ENCODE results near the gene RAB37. TPM values are rescaled to one million over a fixed set of nuclear protein-coding genes. Genes with fewer than 3 reads are reported as not detected.
A peak's percentile ranks its signal among the peaks of the same experiment; 100 is the strongest.

The RAB37 gene
- total RNA-seq, 4 donors from 2014 or later: 1.2 to 5.1 (median 2.0) TPM

DNA sequence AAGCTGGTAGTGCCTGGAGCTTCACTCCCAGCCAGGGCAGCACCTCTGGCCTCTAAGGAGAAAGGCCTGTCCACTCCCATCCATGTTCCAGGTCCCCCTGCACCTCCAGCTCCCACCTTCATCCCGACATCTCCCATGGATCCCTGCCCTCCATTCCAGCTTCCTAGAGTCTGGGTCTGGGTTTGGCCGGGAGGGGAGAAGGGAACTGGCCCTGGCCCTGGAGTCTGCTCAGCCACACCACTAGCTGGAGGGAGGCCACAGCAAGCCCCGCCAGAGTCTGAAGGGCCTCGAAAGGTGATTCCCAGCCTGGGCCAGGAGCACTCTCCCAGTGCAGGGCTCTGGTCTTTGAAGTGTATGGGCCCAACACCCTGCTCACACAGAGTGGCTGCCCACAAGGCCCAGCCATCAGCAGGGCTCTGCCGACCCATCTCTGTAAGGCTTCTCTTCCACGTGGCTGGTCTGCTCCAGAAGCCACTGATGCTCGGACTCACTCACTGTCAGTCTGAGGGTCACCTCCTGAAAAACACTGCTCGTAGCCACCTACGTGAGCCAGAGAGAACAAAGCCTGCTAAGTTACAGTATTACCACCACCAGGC, 34.4 kb downstream of the RAB37 start:
- no peak overlapping the region for H3K27ac ChIP-seq
- no peak overlapping the region for H3K4me3 ChIP-seq
- TF ChIP-seq POLR2AphosphoS5 (IDR thresholded peaks at IDR 0.05) (no peak), POLR2A (IDR thresholded peaks at IDR 0.05) (no peak), EP300 (IDR thresholded peaks at IDR 0.05) (no peak)
- TF ChIP-seq, protein P1, sequence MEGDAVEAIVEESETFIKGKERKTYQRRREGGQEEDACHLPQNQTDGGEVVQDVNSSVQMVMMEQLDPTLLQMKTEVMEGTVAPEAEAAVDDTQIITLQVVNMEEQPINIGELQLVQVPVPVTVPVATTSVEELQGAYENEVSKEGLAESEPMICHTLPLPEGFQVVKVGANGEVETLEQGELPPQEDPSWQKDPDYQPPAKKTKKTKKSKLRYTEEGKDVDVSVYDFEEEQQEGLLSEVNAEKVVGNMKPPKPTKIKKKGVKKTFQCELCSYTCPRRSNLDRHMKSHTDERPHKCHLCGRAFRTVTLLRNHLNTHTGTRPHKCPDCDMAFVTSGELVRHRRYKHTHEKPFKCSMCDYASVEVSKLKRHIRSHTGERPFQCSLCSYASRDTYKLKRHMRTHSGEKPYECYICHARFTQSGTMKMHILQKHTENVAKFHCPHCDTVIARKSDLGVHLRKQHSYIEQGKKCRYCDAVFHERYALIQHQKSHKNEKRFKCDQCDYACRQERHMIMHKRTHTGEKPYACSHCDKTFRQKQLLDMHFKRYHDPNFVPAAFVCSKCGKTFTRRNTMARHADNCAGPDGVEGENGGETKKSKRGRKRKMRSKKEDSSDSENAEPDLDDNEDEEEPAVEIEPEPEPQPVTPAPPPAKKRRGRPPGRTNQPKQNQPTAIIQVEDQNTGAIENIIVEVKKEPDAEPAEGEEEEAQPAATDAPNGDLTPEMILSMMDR (IDR thresholded peaks at IDR 0.05): no peak
- no peaks in the 10 kb centered on the region for H3K9me3 ChIP-seq
- H3K36me3 ChIP-seq: peaks cover 0 to 54% of the 10 kb centered on the region in 2 donors
- H3K4me1 ChIP-seq: peaks cover 0 to 45% (median 9%) of the 10 kb centered on the region in 3 donors
- WGBS, 2 donors (ENCODE audit: low coverage in 1 of 2): 67 to 100% methylated on average over 1 to 4 of the region's 9 CpGs
- ATAC-seq: no peak
- H3K27me3 ChIP-seq: peaks cover 4% of the 10 kb centered on the region

DNA sequence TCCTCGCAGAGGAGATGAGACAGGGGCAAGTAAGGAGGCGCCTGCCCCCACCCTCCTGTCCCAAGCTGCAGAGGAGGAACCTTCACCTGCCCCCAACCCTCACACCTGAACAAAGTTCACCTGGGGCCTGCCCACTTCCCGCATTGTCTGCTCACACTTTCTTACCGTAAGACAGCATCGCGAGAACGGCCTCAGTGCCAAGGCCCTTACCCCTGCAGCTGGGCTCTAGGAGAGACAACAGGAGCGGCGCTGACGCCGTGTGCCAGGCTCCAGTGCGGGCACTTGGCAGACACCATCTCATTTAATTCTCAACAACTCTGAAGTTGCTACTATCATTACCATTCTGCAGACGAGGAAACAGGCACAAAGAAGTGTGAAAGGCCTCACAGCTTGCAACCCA, 35.0 kb downstream of the RAB37 start:
- WGBS, 2 donors (ENCODE audit: low coverage in 1 of 2): 50 to 80% methylated on average over 1 of the region's 13 CpGs
- H3K4me1 ChIP-seq: peaks cover 2 to 44% (median 13%) of the 10 kb centered on the region in 3 donors
- ATAC-seq: no peak
- no peaks in the 10 kb centered on the region for H3K9me3 ChIP-seq
- H3K27me3 ChIP-seq: peaks cover 2% of the 10 kb centered on the region
- no peak overlapping the region for H3K27ac ChIP-seq
- H3K36me3 ChIP-seq: peaks cover 0 to 54% of the 10 kb centered on the region in 2 donors
- H3K4me3 ChIP-seq: no peak overlapping the region
- TF ChIP-seq POLR2AphosphoS5 (IDR thresholded peaks at IDR 0.05) (no peak), EP300 (IDR thresholded peaks at IDR 0.05) (no peak), POLR2A (IDR thresholded peaks at IDR 0.05) (no peak)
- TF ChIP-seq, protein P1 (IDR thresholded peaks at IDR 0.05): no peak

DNA sequence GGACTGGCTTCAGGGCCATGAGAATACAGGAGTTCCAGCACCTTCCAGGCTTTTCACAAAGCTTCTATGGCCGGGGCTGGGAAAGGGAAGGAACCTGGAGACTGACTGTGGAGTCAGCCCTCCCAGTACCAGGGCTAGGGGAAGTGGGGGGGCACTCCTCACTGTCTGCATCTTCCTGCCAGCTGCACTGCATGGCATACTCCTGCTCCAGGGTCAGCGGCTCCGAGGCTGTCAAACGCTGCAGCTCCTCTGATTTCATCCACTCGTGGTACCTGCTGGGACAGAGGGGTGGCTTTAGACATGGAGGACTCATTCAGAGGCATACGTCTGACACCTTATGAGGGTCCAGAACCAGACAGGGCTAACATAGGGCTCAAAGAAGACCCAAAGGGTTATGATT, 36.4 kb downstream of the RAB37 start:
- ATAC-seq: no peak
- no peaks in the 10 kb centered on the region for H3K9me3 ChIP-seq
- H3K27me3 ChIP-seq: no peaks in the 10 kb centered on the region
- no CpG with 5 or more reads among the region's 6 CpGs for WGBS, 2 donors (ENCODE audit: low coverage in 1 of 2)
- TF ChIP-seq, protein P1 (IDR thresholded peaks at IDR 0.05): no peak
- no peak for TF ChIP-seq EP300 (IDR thresholded peaks at IDR 0.05)
- TF ChIP-seq POLR2AphosphoS5 (IDR thresholded peaks at IDR 0.05): no peak
- no peak for TF ChIP-seq POLR2A (IDR thresholded peaks at IDR 0.05)
- H3K4me3 ChIP-seq: no peak overlapping the region
- no peak overlapping the region for H3K27ac ChIP-seq
- peaks cover 0 to 54% of the 10 kb centered on the region in 2 donors for H3K36me3 ChIP-seq
- peaks cover 3 to 37% (median 13%) of the 10 kb centered on the region in 3 donors for H3K4me1 ChIP-seq

DNA sequence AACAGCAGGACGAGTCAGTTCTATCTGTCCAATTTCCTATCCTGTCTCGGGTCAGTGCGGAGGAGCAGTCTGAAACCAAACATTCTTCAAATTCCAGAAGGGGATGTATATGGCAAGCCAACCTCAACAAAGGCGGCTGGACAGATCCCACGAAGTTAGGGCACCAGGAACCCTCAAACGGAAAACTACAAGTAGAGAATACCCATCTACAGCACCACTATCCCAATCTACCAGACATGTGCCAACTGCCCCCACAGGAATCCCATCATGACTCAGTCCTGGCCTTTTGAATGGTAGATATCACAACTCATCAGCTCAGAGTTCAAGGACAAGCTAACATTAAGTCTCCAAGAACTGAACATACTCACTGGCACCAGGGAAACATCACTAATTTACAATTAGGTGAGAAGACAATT, 36.8 kb downstream of the RAB37 start:
- Histone ChIP-seq H3K36me3 (peaks cover 0 to 52% of the 10 kb centered on the region in 2 donors), H3K4me1 (peaks cover 3 to 36% (median 13%) of the 10 kb centered on the region in 3 donors), H3K4me3 (no peak overlapping the region), H3K27me3 (no peaks in the 10 kb centered on the region), H3K9me3 (no peaks in the 10 kb centered on the region), H3K27ac (no peak overlapping the region)
- 51 to 67% methylated on average over 2 to 3 of the region's 6 CpGs for WGBS, 2 donors (ENCODE audit: low coverage in 1 of 2)
- ATAC-seq: no peak
- TF ChIP-seq, protein P1 (IDR thresholded peaks at IDR 0.05): no peak
- TF ChIP-seq POLR2AphosphoS5 (IDR thresholded peaks at IDR 0.05) (no peak), EP300 (IDR thresholded peaks at IDR 0.05) (no peak), POLR2A (IDR thresholded peaks at IDR 0.05) (no peak)

DNA sequence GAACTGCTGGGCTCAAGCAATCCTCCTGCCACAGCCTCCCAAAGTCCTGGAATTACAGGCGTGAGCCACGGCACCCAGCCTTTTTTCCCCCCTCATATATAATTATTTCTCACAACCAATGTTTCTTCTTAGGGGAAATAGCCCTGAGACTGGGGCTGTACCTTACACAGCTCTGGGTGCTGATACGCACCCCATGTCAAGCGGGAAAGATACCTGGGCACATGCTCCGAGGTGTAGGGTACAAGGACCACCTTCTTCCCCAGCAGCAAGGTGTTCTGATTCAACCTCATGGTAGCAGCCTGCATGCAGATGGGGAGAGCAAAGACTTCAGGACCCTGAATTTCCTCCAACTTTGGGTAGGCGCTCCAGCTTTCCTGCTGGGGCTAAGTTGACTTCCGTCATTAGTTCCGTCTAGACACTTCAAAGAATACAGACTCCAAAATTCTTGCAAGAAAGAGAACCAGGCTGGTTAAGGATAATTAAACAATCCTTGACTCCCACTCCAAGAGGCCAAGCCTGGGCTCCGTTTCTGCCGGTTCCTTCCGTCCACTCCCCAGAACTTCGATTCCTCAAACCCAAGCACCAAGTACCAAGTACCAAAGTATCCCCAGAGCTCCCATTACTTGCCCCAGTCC, 38.5 kb downstream of the RAB37 start:
- Histone ChIP-seq H3K27me3 (no peaks in the 10 kb centered on the region), H3K9me3 (no peaks in the 10 kb centered on the region), H3K36me3 (peaks cover 0 to 50% of the 10 kb centered on the region in 2 donors), H3K27ac (peak overlapping the region; percentile 31 to 82 (median 79)), H3K4me1 (peaks cover 3 to 36% (median 13%) of the 10 kb centered on the region in 3 donors), H3K4me3 (peak overlapping the region; percentile 94 to 97)
- 10 to 27% methylated on average over 8 to 11 of the region's 12 CpGs for WGBS, 2 donors (ENCODE audit: low coverage in 1 of 2)
- TF ChIP-seq EP300 (IDR thresholded peaks at IDR 0.05): no peak
- TF ChIP-seq, protein P1 (IDR thresholded peaks at IDR 0.05): no peak
- TF ChIP-seq POLR2A (IDR thresholded peaks at IDR 0.05): no peak
- TF ChIP-seq POLR2AphosphoS5 (IDR thresholded peaks at IDR 0.05): no peak
- ATAC-seq: no peak
